Body of pancreas (tissue), 4 donors: ENCODE measurements around the gene IFNLR1.

Source experiments
- CTCF ChIP-seq, 7 experiments: fragments of 450-650 bp in 4 of 7; fragments of 200-600 bp in 3 of 7; sonication (generic) in 3 of 7; IDR thresholded peaks; one replicate each; pipeline ENCODE4 v1.5.1; 2016 to 2019; ENCODE audit warnings: antibody characterized with exemption in 7 of 7
- POLR2A ChIP-seq, 3 donors: fragments of 450-650 bp; IDR thresholded peaks; one replicate each; pipeline ENCODE4 v1.6.1; 2016; ENCODE audit warnings: antibody characterized with exemption in 3 of 3, mild to moderate bottlenecking in 2 of 3

GRCh38 chr1:24156542-24157260 lies 30.4 kb downstream of the IFNLR1 start:
- TF ChIP-seq CTCF (IDR thresholded peaks at IDR 0.05), result no peak
- TF ChIP-seq POLR2A (IDR thresholded peaks at IDR 0.05), result no peak
